Measurements from ENCODE around the gene MTG2. TPM values are rescaled to one million over a fixed set of nuclear protein-coding genes. Genes with fewer than 3 reads are reported as not detected.
A peak's percentile ranks its signal among the peaks of the same experiment; 100 is the strongest.

The MTG2 gene
- total and polyA plus RNA-seq, 2 experiments from 2014 or later = 11.3 to 11.7 TPM

DNA sequence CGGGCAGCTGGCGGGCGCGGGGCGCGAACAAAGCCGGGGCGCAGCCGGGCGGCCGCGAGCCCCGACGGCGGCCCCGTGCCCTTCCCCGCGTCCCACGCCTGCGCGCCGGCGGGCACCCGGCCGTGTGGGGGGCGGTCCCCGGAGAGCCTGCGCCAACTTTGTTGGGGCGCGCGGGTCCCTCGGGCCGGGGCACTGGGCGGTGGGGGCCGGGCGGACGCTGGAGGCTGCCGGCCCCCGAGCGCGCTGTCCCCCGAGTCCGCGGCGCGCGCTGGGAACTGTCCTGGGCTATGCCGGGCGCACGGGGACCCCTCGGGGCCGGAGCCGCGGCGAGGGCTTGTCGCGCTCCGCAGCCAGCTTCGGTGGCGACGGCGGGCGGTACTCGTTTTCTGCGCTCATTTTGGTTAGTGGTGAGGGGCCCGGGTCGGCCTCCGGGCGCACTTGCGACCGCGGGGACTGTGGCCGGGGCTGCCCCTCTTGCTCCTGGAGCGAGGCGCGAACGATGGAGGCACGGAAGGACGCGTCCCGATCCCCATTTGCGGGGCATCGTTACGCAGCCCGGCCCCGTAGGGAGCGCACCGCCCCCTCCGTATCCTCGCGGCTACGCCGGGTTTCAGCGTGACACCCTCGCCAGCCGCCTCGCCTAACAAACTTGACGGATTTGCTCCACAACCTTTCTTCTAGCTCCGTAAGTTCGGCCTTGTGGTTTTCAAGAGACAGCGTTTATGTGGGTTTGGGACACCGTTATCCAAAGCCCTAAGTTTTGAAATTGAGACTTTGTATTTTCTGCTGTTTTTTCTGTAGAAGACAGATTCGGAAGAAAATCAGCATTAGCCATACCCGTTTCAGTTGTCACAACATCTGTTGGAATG, 38.6 kb upstream of the MTG2 start:
- H3K4me3 ChIP-seq = peak overlapping the region; percentile 83
- H3K9me2 ChIP-seq (ENCODE audit: insufficient read depth) = no peaks in the 10 kb centered on the region
- Mint-ChIP-seq H3K27me3 (ENCODE audit: insufficient read depth, low read depth, poor library complexity) (peaks cover 27% of the 10 kb centered on the region), H3K27ac (no peak overlapping the region; the same call in 1 of the 2 replicates), H3K4me3 (peak overlapping the region; percentile 84), H3K9me3 (no peaks in the 10 kb centered on the region; the same call in 2 of the 3 replicates), H3K4me1 (peaks cover 35% of the 10 kb centered on the region), H3K36me3 (ENCODE audit: low read depth) (peaks cover 47% of the 10 kb centered on the region)
- H4K20me1 ChIP-seq (replicated peaks; ENCODE audit: insufficient read depth) = peaks cover 48% of the 10 kb centered on the region
- H3F3A ChIP-seq (replicated peaks; ENCODE audit: low read depth) = peaks cover 18% of the 10 kb centered on the region
- peak overlapping the region; percentile 98 for H3K4me2 ChIP-seq
- no peak overlapping the region for H3K27ac ChIP-seq (ENCODE audit: low read depth)
- ATAC-seq = peak; percentile 38
- H3K36me3 ChIP-seq (ENCODE audit: insufficient read depth) = peaks cover 17% of the 10 kb centered on the region
- H3K4me1 ChIP-seq (ENCODE audit: insufficient read depth) = peaks cover 12% of the 10 kb centered on the region
- H3K79me2 ChIP-seq (replicated peaks; ENCODE audit: insufficient read depth) = peaks cover 84% of the 10 kb centered on the region
- TF ChIP-seq NANOG (IDR thresholded peaks at IDR 0.05; ENCODE audit: borderline replicate concordance) = no peak
- TF ChIP-seq, protein P1, sequence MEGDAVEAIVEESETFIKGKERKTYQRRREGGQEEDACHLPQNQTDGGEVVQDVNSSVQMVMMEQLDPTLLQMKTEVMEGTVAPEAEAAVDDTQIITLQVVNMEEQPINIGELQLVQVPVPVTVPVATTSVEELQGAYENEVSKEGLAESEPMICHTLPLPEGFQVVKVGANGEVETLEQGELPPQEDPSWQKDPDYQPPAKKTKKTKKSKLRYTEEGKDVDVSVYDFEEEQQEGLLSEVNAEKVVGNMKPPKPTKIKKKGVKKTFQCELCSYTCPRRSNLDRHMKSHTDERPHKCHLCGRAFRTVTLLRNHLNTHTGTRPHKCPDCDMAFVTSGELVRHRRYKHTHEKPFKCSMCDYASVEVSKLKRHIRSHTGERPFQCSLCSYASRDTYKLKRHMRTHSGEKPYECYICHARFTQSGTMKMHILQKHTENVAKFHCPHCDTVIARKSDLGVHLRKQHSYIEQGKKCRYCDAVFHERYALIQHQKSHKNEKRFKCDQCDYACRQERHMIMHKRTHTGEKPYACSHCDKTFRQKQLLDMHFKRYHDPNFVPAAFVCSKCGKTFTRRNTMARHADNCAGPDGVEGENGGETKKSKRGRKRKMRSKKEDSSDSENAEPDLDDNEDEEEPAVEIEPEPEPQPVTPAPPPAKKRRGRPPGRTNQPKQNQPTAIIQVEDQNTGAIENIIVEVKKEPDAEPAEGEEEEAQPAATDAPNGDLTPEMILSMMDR (conservative IDR thresholded peaks at IDR 0.05; ENCODE audit: low read depth in 2 of 2) = no peak
- TF ChIP-seq CREB1 (CRISPR knock-in tag; IDR thresholded peaks at IDR 0.05; ENCODE audit: low read depth) = no peak
- TF ChIP-seq EZH2phosphoT487 (IDR thresholded peaks at IDR 0.05; ENCODE audit: unreplicated experiment) = no peak
- TF ChIP-seq, protein P2, sequence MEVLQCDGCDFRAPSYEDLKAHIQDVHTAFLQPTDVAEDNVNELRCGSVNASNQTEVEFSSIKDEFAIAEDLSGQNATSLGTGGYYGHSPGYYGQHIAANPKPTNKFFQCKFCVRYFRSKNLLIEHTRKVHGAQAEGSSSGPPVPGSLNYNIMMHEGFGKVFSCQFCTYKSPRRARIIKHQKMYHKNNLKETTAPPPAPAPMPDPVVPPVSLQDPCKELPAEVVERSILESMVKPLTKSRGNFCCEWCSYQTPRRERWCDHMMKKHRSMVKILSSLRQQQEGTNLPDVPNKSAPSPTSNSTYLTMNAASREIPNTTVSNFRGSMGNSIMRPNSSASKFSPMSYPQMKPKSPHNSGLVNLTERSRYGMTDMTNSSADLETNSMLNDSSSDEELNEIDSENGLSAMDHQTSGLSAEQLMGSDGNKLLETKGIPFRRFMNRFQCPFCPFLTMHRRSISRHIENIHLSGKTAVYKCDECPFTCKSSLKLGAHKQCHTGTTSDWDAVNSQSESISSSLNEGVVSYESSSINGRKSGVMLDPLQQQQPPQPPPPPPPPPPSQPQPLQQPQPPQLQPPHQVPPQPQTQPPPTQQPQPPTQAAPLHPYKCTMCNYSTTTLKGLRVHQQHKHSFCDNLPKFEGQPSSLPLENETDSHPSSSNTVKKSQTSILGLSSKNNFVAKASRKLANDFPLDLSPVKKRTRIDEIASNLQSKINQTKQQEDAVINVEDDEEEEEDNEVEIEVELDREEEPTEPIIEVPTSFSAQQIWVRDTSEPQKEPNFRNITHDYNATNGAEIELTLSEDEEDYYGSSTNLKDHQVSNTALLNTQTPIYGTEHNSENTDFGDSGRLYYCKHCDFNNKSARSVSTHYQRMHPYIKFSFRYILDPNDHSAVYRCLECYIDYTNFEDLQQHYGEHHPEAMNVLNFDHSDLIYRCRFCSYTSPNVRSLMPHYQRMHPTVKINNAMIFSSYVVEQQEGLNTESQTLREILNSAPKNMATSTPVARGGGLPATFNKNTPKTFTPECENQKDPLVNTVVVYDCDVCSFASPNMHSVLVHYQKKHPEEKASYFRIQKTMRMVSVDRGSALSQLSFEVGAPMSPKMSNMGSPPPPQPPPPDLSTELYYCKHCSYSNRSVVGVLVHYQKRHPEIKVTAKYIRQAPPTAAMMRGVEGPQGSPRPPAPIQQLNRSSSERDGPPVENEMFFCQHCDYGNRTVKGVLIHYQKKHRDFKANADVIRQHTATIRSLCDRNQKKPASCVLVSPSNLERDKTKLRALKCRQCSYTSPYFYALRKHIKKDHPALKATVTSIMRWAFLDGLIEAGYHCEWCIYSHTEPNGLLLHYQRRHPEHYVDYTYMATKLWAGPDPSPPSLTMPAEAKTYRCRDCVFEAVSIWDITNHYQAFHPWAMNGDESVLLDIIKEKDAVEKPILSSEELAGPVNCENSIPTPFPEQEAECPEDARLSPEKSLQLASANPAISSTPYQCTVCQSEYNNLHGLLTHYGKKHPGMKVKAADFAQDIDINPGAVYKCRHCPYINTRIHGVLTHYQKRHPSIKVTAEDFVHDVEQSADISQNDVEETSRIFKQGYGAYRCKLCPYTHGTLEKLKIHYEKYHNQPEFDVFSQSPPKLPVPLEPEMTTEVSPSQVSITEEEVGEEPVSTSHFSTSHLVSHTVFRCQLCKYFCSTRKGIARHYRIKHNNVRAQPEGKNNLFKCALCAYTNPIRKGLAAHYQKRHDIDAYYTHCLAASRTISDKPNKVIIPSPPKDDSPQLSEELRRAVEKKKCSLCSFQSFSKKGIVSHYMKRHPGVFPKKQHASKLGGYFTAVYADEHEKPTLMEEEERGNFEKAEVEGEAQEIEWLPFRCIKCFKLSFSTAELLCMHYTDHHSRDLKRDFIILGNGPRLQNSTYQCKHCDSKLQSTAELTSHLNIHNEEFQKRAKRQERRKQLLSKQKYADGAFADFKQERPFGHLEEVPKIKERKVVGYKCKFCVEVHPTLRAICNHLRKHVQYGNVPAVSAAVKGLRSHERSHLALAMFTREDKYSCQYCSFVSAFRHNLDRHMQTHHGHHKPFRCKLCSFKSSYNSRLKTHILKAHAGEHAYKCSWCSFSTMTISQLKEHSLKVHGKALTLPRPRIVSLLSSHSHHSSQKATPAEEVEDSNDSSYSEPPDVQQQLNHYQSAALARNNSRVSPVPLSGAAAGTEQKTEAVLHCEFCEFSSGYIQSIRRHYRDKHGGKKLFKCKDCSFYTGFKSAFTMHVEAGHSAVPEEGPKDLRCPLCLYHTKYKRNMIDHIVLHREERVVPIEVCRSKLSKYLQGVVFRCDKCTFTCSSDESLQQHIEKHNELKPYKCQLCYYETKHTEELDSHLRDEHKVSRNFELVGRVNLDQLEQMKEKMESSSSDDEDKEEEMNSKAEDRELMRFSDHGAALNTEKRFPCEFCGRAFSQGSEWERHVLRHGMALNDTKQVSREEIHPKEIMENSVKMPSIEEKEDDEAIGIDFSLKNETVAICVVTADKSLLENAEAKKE (CRISPR knock-in tag; IDR thresholded peaks at IDR 0.05) = no peak
- TF ChIP-seq ZNF331 (CRISPR knock-in tag; IDR thresholded peaks at IDR 0.05; ENCODE audit: low read depth) = no peak
- no peak for TF ChIP-seq EZH2 (IDR thresholded peaks at IDR 0.05; ENCODE audit: low read depth, unreplicated experiment)
- H3K27me3 ChIP-seq (ENCODE audit: insufficient read depth) = no peaks in the 10 kb centered on the region
- DNase-seq (ENCODE audit: low spot score) = peak; percentile 74
- H2AFZ ChIP-seq = no peak overlapping the region

All from GM23338 (cell line).